GM10266 (cell line): ENCODE data around the gene FLAD1.

Experiments
- DNase-seq: peaks from one replicate; pipeline ENCODE4 v3.0.0; 2012; ENCODE audit errors: extremely low spot score
- TF ChIP-seq, protein P1 (sequence below): IDR thresholded peaks from 2 replicates; pipeline ENCODE4 v1.5.1; 2012; ENCODE audit warnings: mild to moderate bottlenecking, low read depth; ENCODE audit not compliant: control insufficient read depth, insufficient read depth; ENCODE audit errors: missing control alignments

FLAD1 gene

DNA sequence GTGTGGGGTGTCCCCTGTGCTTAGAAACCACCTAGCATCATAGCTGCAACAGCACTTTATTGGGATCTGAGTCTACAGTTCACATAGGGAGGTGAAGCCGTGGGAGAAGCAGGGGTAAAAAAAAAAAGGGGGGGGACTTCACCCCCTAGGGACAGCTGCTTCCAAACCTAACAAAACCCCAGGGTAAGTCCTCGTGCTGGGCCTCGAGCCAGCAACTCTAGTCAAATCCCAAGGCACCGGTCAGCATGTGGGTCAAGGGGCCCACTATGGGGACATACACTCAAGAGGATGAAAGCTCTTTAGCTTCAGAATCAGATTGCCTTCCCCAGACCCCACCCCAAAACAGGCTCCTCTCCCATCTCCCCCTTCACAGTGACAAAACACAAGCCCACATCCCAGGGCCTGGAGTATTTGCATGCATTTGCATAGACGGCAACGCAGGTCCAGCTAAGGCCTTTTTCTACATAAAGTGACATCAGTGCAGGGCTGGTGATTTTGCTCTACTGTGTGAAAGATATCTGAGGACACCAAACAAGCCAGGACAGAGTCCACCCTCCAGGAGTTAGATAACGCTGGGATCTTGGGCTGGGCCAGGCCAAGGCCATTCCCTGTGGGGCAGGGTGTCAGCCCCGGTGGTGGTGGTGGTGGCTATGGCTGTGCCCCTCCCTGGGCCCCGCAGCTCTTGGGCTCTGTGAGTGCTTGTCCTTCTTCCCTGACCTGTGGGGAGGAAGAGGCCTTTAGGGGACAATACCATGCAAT is 38.6 kb upstream of the FLAD1 start:
- TF ChIP-seq, protein P1, sequence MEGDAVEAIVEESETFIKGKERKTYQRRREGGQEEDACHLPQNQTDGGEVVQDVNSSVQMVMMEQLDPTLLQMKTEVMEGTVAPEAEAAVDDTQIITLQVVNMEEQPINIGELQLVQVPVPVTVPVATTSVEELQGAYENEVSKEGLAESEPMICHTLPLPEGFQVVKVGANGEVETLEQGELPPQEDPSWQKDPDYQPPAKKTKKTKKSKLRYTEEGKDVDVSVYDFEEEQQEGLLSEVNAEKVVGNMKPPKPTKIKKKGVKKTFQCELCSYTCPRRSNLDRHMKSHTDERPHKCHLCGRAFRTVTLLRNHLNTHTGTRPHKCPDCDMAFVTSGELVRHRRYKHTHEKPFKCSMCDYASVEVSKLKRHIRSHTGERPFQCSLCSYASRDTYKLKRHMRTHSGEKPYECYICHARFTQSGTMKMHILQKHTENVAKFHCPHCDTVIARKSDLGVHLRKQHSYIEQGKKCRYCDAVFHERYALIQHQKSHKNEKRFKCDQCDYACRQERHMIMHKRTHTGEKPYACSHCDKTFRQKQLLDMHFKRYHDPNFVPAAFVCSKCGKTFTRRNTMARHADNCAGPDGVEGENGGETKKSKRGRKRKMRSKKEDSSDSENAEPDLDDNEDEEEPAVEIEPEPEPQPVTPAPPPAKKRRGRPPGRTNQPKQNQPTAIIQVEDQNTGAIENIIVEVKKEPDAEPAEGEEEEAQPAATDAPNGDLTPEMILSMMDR: no peak
- DNase-seq: no peak

- DNase-seq: no peak
- TF ChIP-seq, protein P1: no peak
Observed at GRCh38 chr1:154945160-154945961, 37.8 kb upstream of the FLAD1 start.

GRCh38 chr1:154945962-154946850 is 36.9 kb upstream of the FLAD1 start:
- TF ChIP-seq, protein P1: no peak
- DNase-seq: no peak

- TF ChIP-seq, protein P1: no peak
- DNase-seq: no peak
Observed at GRCh38 chr1:154948079-154948478, 35.1 kb upstream of the FLAD1 start.

GRCh38 chr1:154951901-154952657 is 31.1 kb upstream of the FLAD1 start:
- DNase-seq: no peak
- TF ChIP-seq, protein P1: no peak

DNA sequence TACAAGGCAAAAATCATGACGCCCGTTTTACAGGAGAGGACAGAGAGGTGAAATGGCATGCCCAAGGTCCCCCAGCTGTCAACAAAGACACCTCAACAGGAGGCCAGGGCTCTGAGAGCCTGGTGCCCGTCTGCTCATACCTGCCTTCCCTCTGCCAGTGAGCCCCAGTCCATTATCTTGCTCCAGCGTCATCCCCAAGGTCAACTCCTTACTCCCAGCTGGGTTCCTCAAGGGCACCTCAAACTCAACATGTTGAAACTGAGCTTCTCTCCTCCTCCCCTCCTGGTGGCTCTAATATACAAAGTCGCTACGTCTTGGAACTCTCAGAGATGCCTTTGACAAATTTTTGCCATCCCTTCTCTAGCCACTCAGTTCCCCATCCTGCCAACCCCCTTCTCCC is 30.5 kb upstream of the FLAD1 start:
- DNase-seq: no peak
- TF ChIP-seq, protein P1: no peak
